Liver (tissue), 9 donors: ENCODE data around the gene GRWD1. TPM values are rescaled to one million over a fixed set of nuclear protein-coding genes. Genes with fewer than 3 reads are reported as not detected.

ENCODE experiments used
- DNase-seq: peaks from one replicate; pipeline ENCODE4 v3.0.0-alpha.2; 2017; ENCODE audit warnings: low spot score
- H3K27ac ChIP-seq, 2 donors: one replicate each; pipeline ENCODE4 v1.7.0; 2013; ENCODE audit warnings: inconsistent platforms in 2 of 2, low read length in 2 of 2, control low read depth in 1 of 2, low read depth in 1 of 2, mild to moderate bottlenecking in 1 of 2
- H3K27me3 ChIP-seq, 4 donors: one replicate each; pipeline versions ENCODE4 v1.6.1 to v1.7.0; 2013; ENCODE audit warnings: low read length in 3 of 4, inconsistent platforms in 1 of 4, mild to moderate bottlenecking in 1 of 4, moderate library complexity in 1 of 4; ENCODE audit not compliant: control insufficient read depth in 4 of 4, insufficient read depth in 4 of 4
- H3K36me3 ChIP-seq, 4 donors: one replicate each; pipeline versions ENCODE4 v1.6.1 to v1.7.0; 2013; ENCODE audit warnings: low read length in 3 of 4, mild to moderate bottlenecking in 3 of 4, low read depth in 1 of 4, moderate library complexity in 1 of 4; ENCODE audit not compliant: control insufficient read depth in 4 of 4, insufficient read depth in 3 of 4
- H3K4me1 ChIP-seq, 4 donors: one replicate each; pipeline versions ENCODE4 v1.6.1 to v1.7.0; 2013; ENCODE audit warnings: low read length in 3 of 4, mild to moderate bottlenecking in 3 of 4, moderate library complexity in 1 of 4; ENCODE audit not compliant: control insufficient read depth in 4 of 4, insufficient read depth in 4 of 4
- H3K4me3 ChIP-seq, 3 donors: one replicate each; pipeline versions ENCODE4 v1.6.1 to v1.7.0; 2013; ENCODE audit warnings: low read length in 3 of 3, control low read depth in 1 of 3, low read depth in 1 of 3, mild to moderate bottlenecking in 1 of 3
- H3K9ac ChIP-seq, 2 donors: one replicate each; pipeline ENCODE4 v1.7.0; 2013; ENCODE audit warnings: low read length in 2 of 2, mild to moderate bottlenecking in 2 of 2, moderate library complexity in 2 of 2, control low read depth in 1 of 2, low read depth in 1 of 2
- H3K9me3 ChIP-seq, 4 donors: one replicate each; pipeline versions ENCODE4 v1.6.1 to v1.7.0; 2013; ENCODE audit warnings: low read length in 3 of 4; ENCODE audit not compliant: control insufficient read depth in 4 of 4
- CTCF ChIP-seq: fragments of 150-350 bp; IDR thresholded peaks from 2 replicates; pipeline ENCODE4 v1.5.1; 2017; ENCODE audit warnings: improper control_type of control experiment, low read depth, low read length; ENCODE audit not compliant: missing input control
- EGR1 ChIP-seq, 2 donors: IDR thresholded peaks; 2 replicates each; pipeline ENCODE4 v1.6.1; 2016 to 2018; ENCODE audit warnings: antibody characterized with exemption in 2 of 2, low read depth in 2 of 2
- FOXA1 ChIP-seq: IDR thresholded peaks from 2 replicates; pipeline ENCODE4 v1.6.1; 2016; ENCODE audit warnings: antibody characterized with exemption
- FOXA2 ChIP-seq: IDR thresholded peaks from 2 replicates; pipeline ENCODE4 v1.6.1; 2016; ENCODE audit warnings: antibody characterized with exemption
- GABPA ChIP-seq, 2 donors: IDR thresholded peaks in 1 of 2; conservative IDR thresholded peaks in 1 of 2; 2 replicates each; pipeline ENCODE4 v1.6.1; 2016; ENCODE audit warnings: antibody characterized with exemption in 2 of 2, mild to moderate bottlenecking in 1 of 2, moderate library complexity in 1 of 2
- HNF4A ChIP-seq, 2 donors: conservative IDR thresholded peaks; 2 replicates each; pipeline ENCODE4 v1.6.1; 2016; ENCODE audit warnings: antibody characterized with exemption in 2 of 2, mild to moderate bottlenecking in 2 of 2
- HNF4G ChIP-seq: IDR thresholded peaks from 2 replicates; pipeline ENCODE4 v1.6.1; 2016; ENCODE audit warnings: antibody characterized with exemption
- MAX ChIP-seq: IDR thresholded peaks from 2 replicates; pipeline ENCODE4 v1.6.1; 2016; ENCODE audit warnings: antibody characterized with exemption
- NR2F2 ChIP-seq: IDR thresholded peaks from 2 replicates; pipeline ENCODE4 v1.6.1; 2016; ENCODE audit warnings: antibody characterized with exemption
- RAD21 ChIP-seq, 2 donors: IDR thresholded peaks; 2 replicates each; pipeline ENCODE4 v1.6.1; 2016; ENCODE audit warnings: antibody characterized with exemption in 2 of 2, mild to moderate bottlenecking in 2 of 2
- RXRA ChIP-seq, 2 donors: IDR thresholded peaks; 2 replicates each; pipeline ENCODE4 v1.6.1; 2017 to 2018; ENCODE audit warnings: antibody characterized with exemption in 2 of 2, mild to moderate bottlenecking in 1 of 2
- SP1 ChIP-seq: IDR thresholded peaks from 2 replicates; pipeline ENCODE4 v1.6.1; 2018; ENCODE audit warnings: antibody characterized with exemption, mild to moderate bottlenecking
- TAF1 ChIP-seq: conservative IDR thresholded peaks from 2 replicates; pipeline ENCODE4 v1.6.1; 2016; ENCODE audit warnings: antibody characterized with exemption, mild to moderate bottlenecking
- YY1 ChIP-seq: IDR thresholded peaks from 2 replicates; pipeline ENCODE4 v1.6.1; 2016; ENCODE audit warnings: antibody characterized with exemption, mild to moderate bottlenecking
- WGBS: extraction: QIAGEN DNeasy Blood & Tissue Kit; methylation state at CpG from one replicate; pipeline ENCODE4 v1.1.7; 2013; 5-methylcytosine and 5-hydroxymethylcytosine counted together
- polyA plus RNA-seq, 2 donors: library from polyadenylated mRNA; stranded (reverse) in 1 of 2; unstranded in 1 of 2; fragments of 200-250 nt in 1 of 2; fragments of >200 nt in 1 of 2; fragmentation: Nextera tagmentation in 1 of 2; extraction: Ambion mirVana in 1 of 2; gene quantifications; one replicate each; pipeline versions ENCODE4 v1.2.1 to v1.2.3, GENCODE V29; 2013 to 2015
- total RNA-seq, 2 donors: library from RNA; depleted of rRNA; stranded (reverse); fragments of >200 nt; gene quantifications; one replicate each; pipeline ENCODE4 v1.2.3, GENCODE V29; 2014
- TF ChIP-seq, protein P1 (sequence below): IDR thresholded peaks from 2 replicates; pipeline ENCODE4 v1.6.1; 2016; ENCODE audit warnings: antibody characterized with exemption
- TF ChIP-seq, protein P2 (sequence below): IDR thresholded peaks from 2 replicates; pipeline ENCODE4 v1.6.1; 2016; ENCODE audit warnings: antibody characterized with exemption
- TF ChIP-seq, protein P3 (sequence below): IDR thresholded peaks from 2 replicates; pipeline ENCODE4 v1.6.1; 2016; ENCODE audit warnings: antibody characterized with exemption, mild to moderate bottlenecking
- donor health status: healthy.
- donor health status: healthy.
- donor health status: healthy.
- donor health status: healthy.
- donor health status: healthy.

Gene GRWD1
- total and polyA plus RNA-seq, 4 donors = 7.1 to 31.7 (median 15.3) TPM

DNA sequence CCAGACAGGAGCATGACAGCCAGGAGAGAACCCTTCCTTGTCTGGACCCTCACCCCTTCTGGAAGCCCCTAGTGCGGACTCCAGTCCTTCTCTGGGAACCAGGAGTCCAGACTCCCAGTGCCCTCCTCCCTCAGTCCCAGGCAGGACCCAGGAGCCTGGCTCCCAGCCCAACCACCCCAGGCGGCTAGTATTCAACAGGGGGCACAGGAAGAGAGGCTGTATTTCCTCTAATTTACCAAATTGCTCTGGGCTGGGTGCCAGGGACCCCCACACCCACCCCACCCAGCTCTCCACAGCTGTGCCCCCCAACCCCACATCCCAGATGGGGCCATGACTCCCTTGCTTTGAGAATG is 49.0 kb upstream of the GRWD1 start:
- no peak overlapping the region for H3K9ac ChIP-seq
- peak; percentile 30 for DNase-seq

DNA sequence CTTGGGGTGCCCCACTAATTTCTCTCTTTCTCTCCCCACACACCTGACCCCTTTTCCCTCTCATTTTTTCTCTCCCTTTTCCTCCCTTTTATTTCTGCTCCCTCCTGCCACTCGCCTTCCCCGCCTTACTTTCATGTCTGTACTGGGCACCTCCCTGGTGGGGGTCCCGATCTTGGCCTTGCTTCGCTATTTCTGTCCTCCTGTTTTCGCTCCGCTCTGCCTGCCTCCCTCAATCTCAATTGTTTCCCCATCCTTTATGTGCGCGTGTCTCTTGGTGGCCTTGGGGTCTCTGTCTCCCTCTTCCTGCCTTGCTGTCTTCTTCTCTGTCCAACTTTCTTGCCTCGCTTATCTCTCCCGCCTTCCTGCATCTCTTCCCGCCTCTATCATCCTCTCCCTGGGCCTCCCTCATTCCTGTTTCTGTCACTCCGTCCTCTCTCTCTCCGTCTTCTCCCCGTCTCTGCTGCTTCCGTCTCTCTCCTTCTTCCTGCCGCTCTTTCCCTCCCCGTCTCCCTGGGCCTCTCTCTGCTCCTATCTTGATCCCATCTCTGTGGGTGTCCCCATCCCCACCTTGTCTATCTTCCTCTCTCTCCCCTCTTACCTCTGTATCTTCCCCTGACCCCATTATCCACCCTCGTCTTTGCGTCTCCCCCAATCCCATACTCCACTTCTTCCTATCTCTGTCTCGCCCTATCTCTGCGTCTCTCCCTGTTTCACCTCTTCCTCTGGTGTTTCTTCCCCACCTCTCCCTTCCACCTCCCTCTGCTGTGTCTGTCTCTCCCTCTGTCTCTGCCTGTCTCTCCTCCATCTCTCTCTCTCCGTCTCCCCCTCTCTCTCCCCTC is 48.3 kb upstream of the GRWD1 start:
- Histone ChIP-seq H3K27ac (no peak overlapping the region), H3K4me1 (peaks cover 0 to 8% (median 4%) of the 10 kb centered on the region in 4 donors), H3K9ac (no peak overlapping the region), H3K9me3 (no peaks in the 10 kb centered on the region), H3K27me3 (peaks cover 0 to 20% (median 14%) of the 10 kb centered on the region in 4 donors), H3K4me3 (no peak overlapping the region), H3K36me3 (no peaks in the 10 kb centered on the region)
- peak; percentile 27 for DNase-seq
- 34% methylated on average over 22 of the region's 22 CpGs for WGBS
- no peak for TF ChIP-seq RXRA (IDR thresholded peaks at IDR 0.05)
- TF ChIP-seq CTCF = no peak
- TF ChIP-seq, protein P1, sequence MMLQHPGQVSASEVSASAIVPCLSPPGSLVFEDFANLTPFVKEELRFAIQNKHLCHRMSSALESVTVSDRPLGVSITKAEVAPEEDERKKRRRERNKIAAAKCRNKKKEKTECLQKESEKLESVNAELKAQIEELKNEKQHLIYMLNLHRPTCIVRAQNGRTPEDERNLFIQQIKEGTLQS = no peak
- no peak for TF ChIP-seq HNF4A (conservative IDR thresholded peaks at IDR 0.05)
- no peak for TF ChIP-seq NR2F2
- no peak for TF ChIP-seq EGR1 (IDR thresholded peaks at IDR 0.05; ENCODE audit: low read depth in 2 of 2)
- no peak for TF ChIP-seq RAD21 (IDR thresholded peaks at IDR 0.05)
- TF ChIP-seq, protein P2, sequence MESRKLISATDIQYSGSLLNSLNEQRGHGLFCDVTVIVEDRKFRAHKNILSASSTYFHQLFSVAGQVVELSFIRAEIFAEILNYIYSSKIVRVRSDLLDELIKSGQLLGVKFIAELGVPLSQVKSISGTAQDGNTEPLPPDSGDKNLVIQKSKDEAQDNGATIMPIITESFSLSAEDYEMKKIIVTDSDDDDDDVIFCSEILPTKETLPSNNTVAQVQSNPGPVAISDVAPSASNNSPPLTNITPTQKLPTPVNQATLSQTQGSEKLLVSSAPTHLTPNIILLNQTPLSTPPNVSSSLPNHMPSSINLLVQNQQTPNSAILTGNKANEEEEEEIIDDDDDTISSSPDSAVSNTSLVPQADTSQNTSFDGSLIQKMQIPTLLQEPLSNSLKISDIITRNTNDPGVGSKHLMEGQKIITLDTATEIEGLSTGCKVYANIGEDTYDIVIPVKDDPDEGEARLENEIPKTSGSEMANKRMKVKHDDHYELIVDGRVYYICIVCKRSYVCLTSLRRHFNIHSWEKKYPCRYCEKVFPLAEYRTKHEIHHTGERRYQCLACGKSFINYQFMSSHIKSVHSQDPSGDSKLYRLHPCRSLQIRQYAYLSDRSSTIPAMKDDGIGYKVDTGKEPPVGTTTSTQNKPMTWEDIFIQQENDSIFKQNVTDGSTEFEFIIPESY = no peak
- no peak for TF ChIP-seq HNF4G
- TF ChIP-seq FOXA2 = no peak

More for the DNA sequence above, 49.0 kb upstream of the GRWD1 start:
- H3K9me3 ChIP-seq = no peaks in the 10 kb centered on the region
- peaks cover 0 to 20% (median 14%) of the 10 kb centered on the region in 4 donors for H3K27me3 ChIP-seq
- no peaks in the 10 kb centered on the region for H3K36me3 ChIP-seq
- no peak overlapping the region for H3K27ac ChIP-seq
- no peak overlapping the region for H3K4me3 ChIP-seq
- H3K4me1 ChIP-seq = peaks cover 0 to 8% (median 4%) of the 10 kb centered on the region in 4 donors
- WGBS = 56% methylated on average over 2 of the region's 2 CpGs
- TF ChIP-seq, protein P1 = no peak
- TF ChIP-seq, protein P3, sequence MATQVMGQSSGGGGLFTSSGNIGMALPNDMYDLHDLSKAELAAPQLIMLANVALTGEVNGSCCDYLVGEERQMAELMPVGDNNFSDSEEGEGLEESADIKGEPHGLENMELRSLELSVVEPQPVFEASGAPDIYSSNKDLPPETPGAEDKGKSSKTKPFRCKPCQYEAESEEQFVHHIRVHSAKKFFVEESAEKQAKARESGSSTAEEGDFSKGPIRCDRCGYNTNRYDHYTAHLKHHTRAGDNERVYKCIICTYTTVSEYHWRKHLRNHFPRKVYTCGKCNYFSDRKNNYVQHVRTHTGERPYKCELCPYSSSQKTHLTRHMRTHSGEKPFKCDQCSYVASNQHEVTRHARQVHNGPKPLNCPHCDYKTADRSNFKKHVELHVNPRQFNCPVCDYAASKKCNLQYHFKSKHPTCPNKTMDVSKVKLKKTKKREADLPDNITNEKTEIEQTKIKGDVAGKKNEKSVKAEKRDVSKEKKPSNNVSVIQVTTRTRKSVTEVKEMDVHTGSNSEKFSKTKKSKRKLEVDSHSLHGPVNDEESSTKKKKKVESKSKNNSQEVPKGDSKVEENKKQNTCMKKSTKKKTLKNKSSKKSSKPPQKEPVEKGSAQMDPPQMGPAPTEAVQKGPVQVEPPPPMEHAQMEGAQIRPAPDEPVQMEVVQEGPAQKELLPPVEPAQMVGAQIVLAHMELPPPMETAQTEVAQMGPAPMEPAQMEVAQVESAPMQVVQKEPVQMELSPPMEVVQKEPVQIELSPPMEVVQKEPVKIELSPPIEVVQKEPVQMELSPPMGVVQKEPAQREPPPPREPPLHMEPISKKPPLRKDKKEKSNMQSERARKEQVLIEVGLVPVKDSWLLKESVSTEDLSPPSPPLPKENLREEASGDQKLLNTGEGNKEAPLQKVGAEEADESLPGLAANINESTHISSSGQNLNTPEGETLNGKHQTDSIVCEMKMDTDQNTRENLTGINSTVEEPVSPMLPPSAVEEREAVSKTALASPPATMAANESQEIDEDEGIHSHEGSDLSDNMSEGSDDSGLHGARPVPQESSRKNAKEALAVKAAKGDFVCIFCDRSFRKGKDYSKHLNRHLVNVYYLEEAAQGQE = no peak
- TF ChIP-seq, protein P2 = no peak
- TF ChIP-seq TAF1 (no peak), HNF4A (conservative IDR thresholded peaks at IDR 0.05) (no peak), GABPA (IDR thresholded peaks at IDR 0.05 in 1 of 2, conservative IDR thresholded peaks at IDR 0.05 in 1 of 2) (no peak), YY1 (no peak), FOXA1 (no peak), EGR1 (IDR thresholded peaks at IDR 0.05; ENCODE audit: low read depth in 2 of 2) (no peak), MAX (no peak), RAD21 (IDR thresholded peaks at IDR 0.05) (no peak), SP1 (no peak), HNF4G (no peak), NR2F2 (no peak)
